ENCODE measurements around the gene TNNT2. TPM values are rescaled to one million over a fixed set of nuclear protein-coding genes. Genes with fewer than 3 reads are reported as not detected.

Gene TNNT2
- total and polyA plus RNA-seq, 2 donors (not counting 3 experiments of a cell fraction or from before 2014, with no cell fraction given), result not detected

DNA sequence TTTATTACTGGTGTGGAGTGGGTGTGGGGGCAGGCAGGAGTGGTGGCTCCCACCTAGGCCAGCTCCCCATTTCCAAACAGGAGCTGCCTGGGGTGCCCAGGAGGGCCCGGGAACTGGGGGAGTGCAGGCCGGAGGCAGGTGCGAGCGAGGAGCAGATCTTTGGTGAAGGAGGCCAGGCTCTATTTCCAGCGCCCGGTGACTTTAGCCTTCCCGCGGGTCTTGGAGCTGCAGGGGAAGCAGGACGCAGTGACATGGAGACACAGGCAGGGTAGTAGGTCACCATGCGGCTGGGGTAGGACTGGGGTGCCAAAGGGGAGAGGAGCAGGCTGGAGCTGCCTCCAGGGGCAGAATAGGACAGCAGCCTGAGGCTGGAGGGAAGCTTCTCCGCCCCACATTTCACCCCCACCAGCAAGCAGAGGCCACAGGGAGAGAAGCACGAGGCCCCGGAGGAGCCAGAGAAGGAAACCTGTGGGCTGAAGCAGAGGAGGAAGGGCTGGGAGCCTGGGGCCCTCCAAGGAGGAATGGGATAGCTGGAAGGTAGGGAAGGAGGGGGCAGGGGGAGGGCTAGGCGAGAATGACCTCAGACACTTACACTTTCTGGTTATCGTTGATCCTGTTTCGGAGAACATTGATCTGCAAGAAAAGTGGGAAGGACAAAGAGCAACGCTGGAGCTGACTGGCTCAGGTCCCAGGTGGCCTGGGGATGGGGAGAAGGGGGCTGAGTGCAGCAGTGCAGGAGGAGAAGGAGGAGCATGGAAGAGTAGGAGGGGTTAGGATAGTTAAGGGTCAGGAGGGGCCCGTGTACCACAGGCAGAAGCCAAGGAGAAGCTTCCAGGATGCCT is 18.2 kb downstream of the TNNT2 start:
- ChIA-PET POLR2A (interaction anchor here (0.9 kb wide), 1 partner anchor 9 kb away, joined by 3 read pairs; no protein-coding TSS in a partner anchor), CTCF (interaction anchor here (0.6 to 6.8 kb wide), 8 partner anchors 10 to 106 kb away, joined by 3 to 109 read pairs (median 14); no protein-coding TSS in a partner anchor)
- dilution Hi-C loops (cut with MboI; ENCODE audit: extremely low pct_ligation_motif_present, low sequenced_read_pairs) (no loop called here), intact Hi-C loops (cut with micrococcal nuclease) (no loop called here)
- Histone ChIP-seq H3K36me3 (ENCODE audit: control insufficient read depth in 2 of 2, extremely low read depth in 1 of 2, insufficient read depth in 2 of 2, low read length in 2 of 2) (no peaks in the 10 kb centered on the region), H3K4me3 (replicated peaks in 1 of 3; ENCODE audit: insufficient read depth in 1 of 3, low read depth in 1 of 3, low read length in 3 of 3) (no peak overlapping the region), H3K9me1 (replicated peaks; ENCODE audit: control insufficient read depth, extremely low read depth, insufficient read depth, low read length) (no peaks in the 10 kb centered on the region), H3K79me2 (ENCODE audit: control insufficient read depth, insufficient read depth, low read length) (no peaks in the 10 kb centered on the region), H3K27me3 (ENCODE audit: control insufficient read depth in 2 of 2, insufficient read depth in 2 of 2, low read length in 2 of 2) (peaks cover 0 to 3% of the 10 kb centered on the region in 2 experiments), H4K20me1 (replicated peaks; ENCODE audit: control insufficient read depth, extremely low read depth, insufficient read depth, low read length) (no peaks in the 10 kb centered on the region), H3K9me3 (replicated peaks; ENCODE audit: control insufficient read depth, insufficient read depth, low read length) (no peaks in the 10 kb centered on the region), H3K27ac (ENCODE audit: insufficient read depth, low read depth, low read length) (no peak overlapping the region), H2AFZ (ENCODE audit: low read depth, low read length) (no peak overlapping the region), H3K9ac (replicated peaks; ENCODE audit: extremely low read depth, insufficient read depth, low read length) (no peak overlapping the region), H3K4me1 (ENCODE audit: control insufficient read depth, extremely low read depth, insufficient read depth, low read length) (peaks cover 6% of the 10 kb centered on the region), H3K4me2 (ENCODE audit: insufficient read depth, low read length) (no peak overlapping the region)
- DNase-seq (ENCODE audit: low read depth, low spot score) (no peak), FAIRE-seq (no peak)
- BruUV-seq (replicated peaks), result no TSS peak
- no peak for TF ChIP-seq POLR2A (IDR thresholded peaks at IDR 0.05; ENCODE audit: low read depth, low read length)
- TF ChIP-seq POLR2AphosphoS5 (IDR thresholded peaks at IDR 0.05; ENCODE audit: insufficient read depth, low read depth, low read length), result no peak
- TF ChIP-seq FOS (IDR thresholded peaks at IDR 0.05; ENCODE audit: borderline replicate concordance, insufficient read depth, low read length), result no peak
- no peak for TF ChIP-seq EZH2 (IDR thresholded peaks at IDR 0.05; ENCODE audit: borderline replicate concordance, low read depth, low read length, severe bottlenecking)
- no peak for TF ChIP-seq MYC (IDR thresholded peaks at IDR 0.05; ENCODE audit: low read depth, low read length)
- TF ChIP-seq, protein P1, sequence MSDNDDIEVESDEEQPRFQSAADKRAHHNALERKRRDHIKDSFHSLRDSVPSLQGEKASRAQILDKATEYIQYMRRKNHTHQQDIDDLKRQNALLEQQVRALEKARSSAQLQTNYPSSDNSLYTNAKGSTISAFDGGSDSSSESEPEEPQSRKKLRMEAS (IDR thresholded peaks at IDR 0.05; ENCODE audit: insufficient read depth, insufficient read length), result no peak
- TF ChIP-seq, protein P2, sequence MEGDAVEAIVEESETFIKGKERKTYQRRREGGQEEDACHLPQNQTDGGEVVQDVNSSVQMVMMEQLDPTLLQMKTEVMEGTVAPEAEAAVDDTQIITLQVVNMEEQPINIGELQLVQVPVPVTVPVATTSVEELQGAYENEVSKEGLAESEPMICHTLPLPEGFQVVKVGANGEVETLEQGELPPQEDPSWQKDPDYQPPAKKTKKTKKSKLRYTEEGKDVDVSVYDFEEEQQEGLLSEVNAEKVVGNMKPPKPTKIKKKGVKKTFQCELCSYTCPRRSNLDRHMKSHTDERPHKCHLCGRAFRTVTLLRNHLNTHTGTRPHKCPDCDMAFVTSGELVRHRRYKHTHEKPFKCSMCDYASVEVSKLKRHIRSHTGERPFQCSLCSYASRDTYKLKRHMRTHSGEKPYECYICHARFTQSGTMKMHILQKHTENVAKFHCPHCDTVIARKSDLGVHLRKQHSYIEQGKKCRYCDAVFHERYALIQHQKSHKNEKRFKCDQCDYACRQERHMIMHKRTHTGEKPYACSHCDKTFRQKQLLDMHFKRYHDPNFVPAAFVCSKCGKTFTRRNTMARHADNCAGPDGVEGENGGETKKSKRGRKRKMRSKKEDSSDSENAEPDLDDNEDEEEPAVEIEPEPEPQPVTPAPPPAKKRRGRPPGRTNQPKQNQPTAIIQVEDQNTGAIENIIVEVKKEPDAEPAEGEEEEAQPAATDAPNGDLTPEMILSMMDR (IDR thresholded peaks at IDR 0.05; ENCODE audit: extremely low read depth in 1 of 2, insufficient read depth in 1 of 2, low read depth in 1 of 2, low read length in 2 of 2), result no peak
- no peak for TF ChIP-seq GATA2 (IDR thresholded peaks at IDR 0.05; ENCODE audit: insufficient read depth, insufficient read length, low read depth, low read length)
- TF ChIP-seq JUN (IDR thresholded peaks at IDR 0.05; ENCODE audit: borderline replicate concordance, insufficient read depth, insufficient read length, low read depth), result no peak

Measured in endothelial cell of umbilical vein (primary cell).